WI38 (cell line): Measurements from ENCODE around the gene PTTG1.

Source experiments
- H3K4me3 ChIP-seq: 2 replicates; pipeline ENCODE4 v1.5.1; 2011; ENCODE audit warnings: low read depth, mild to moderate bottlenecking, control low read depth, low read length
- TF ChIP-seq, protein P1 (sequence below): IDR thresholded peaks from 2 replicates; pipeline ENCODE4 v1.5.1; 2012; ENCODE audit warnings: low read depth, mild to moderate bottlenecking, control low read depth, low read length

PTTG1 gene

DNA sequence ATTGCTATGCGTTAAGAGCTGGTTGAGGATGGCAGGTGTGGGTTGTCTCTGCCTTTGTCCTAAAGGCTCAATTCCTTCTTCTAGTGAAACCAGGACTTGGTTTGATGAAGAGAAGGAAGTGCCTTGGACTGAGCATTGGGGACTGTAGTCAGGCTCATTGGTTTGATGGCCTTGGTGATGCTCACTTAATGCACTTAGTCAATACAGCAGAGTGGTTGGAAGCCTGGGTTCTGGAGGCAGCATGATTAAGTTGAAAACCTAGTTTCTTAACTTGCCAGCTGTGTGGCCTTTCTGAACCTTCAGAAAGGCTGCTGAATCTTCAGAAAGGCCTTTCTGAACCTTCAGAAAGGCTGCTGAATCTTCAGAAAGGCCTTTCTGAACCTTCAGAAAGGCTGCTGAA lies 52.4 kb downstream of the PTTG1 start:
- TF ChIP-seq, protein P1, sequence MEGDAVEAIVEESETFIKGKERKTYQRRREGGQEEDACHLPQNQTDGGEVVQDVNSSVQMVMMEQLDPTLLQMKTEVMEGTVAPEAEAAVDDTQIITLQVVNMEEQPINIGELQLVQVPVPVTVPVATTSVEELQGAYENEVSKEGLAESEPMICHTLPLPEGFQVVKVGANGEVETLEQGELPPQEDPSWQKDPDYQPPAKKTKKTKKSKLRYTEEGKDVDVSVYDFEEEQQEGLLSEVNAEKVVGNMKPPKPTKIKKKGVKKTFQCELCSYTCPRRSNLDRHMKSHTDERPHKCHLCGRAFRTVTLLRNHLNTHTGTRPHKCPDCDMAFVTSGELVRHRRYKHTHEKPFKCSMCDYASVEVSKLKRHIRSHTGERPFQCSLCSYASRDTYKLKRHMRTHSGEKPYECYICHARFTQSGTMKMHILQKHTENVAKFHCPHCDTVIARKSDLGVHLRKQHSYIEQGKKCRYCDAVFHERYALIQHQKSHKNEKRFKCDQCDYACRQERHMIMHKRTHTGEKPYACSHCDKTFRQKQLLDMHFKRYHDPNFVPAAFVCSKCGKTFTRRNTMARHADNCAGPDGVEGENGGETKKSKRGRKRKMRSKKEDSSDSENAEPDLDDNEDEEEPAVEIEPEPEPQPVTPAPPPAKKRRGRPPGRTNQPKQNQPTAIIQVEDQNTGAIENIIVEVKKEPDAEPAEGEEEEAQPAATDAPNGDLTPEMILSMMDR = no peak
- no peak overlapping the region for H3K4me3 ChIP-seq

DNA sequence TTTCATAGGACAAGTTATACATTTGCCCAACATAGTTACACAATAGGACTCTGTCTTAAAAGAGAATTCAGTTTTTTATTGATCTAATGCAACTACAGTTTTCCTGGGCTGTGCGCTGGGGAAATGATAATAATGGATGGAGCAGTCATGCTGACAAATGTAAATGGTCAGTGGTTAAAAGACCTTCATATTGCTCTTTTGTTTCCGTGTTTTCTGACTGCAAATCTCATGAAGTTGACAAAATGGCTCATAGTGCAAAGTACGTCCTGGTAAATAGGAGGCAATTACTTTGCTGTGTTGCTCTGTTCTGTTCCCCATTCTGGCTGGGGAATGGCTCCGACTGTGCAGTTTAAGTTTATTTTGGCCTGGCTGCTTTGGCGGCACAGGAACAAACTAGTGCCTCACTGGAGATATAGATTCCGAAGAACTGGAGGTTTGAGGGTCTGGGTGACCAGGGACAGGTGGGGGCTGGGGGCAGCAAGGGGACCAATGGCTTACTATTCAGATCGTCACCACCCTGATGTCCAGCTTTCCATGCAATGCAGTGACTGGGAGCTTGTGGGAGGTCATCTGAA lies 54.3 kb downstream of the PTTG1 start:
- TF ChIP-seq, protein P1 = no peak

DNA sequence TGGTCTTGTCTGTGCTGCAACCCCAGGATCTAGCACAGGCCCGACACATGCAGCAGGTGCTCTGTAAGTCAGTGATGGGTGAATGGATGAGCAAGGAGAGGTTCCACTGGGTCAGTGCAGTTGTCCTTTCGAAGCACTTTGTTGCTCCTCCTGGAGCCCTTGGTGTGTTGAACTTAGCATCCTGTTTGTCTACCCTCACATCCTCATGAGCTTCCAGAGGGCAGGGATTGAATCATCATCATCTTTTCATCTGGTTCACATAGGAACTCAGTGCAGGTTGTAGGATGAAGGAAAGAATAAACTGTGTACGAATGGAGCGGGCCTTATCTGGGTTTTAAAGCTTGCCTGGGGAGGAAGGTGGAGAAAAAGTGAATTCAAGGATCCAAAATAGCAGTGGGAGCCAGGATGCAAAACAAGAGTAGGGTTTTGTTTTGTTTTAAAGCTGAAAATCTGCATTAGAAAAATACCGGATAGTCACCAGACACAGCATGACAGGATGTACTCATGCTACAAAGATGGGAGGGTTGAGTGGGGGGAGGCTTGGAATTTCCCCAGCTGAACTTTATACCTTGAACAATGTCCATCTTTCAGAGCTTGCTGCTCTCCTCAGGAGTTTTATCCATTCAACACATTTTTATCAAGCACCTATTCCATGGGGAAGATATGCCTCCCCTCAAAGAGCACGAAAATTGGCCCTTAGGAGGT lies 55.8 kb downstream of the PTTG1 start:
- TF ChIP-seq, protein P1 = no peak

More for the DNA sequence above, 54.3 kb downstream of the PTTG1 start:
- no peak overlapping the region for H3K4me3 ChIP-seq

DNA sequence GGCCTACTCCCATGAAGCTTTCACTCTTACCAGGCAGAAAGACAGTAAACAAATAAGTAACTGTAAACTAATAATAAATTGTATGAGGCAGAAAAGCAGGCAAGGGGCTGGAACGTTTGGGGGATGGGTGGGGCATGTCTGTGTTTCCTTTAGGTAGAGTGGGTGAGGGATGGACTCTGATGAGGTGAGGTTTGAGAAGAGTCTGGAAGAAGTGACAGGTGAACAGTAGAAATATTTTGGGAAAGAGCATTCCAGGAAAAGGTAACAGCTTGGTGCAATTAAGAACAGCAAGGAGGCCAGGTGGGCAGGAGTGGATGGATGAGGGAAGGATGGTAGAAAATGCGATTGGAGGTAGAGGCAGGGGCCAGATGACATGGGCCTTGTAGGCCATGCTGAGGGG lies 56.5 kb downstream of the PTTG1 start:
- H3K4me3 ChIP-seq = no peak overlapping the region
- TF ChIP-seq, protein P1 = no peak

More for the DNA sequence above, 55.8 kb downstream of the PTTG1 start:
- H3K4me3 ChIP-seq = no peak overlapping the region
